PC-3 (cell line): Measurements from ENCODE around the gene PRKN.

Source experiments
- EZH2 ChIP-seq: fragments of 300-600 bp; sonication (generic); IDR thresholded peaks from one replicate; pipeline ENCODE4 v1.6.1; 2017; ENCODE audit warnings: antibody characterized with exemption, mild to moderate bottlenecking, low read length; ENCODE audit not compliant: unreplicated experiment
- EZH2phosphoT487 ChIP-seq: fragments of 300-600 bp; sonication (generic); IDR thresholded peaks from 2 replicates; pipeline ENCODE4 v1.6.1; 2018; ENCODE audit warnings: mild to moderate bottlenecking, antibody characterized with exemption, low read length, borderline replicate concordance
- TF ChIP-seq, protein P1 (sequence below): fragments of 300-600 bp; sonication (generic); conservative IDR thresholded peaks from 2 replicates; pipeline ENCODE4 v1.5.1; 2017; ENCODE audit warnings: antibody characterized with exemption, low read depth, mild to moderate bottlenecking, low read length

DNA sequence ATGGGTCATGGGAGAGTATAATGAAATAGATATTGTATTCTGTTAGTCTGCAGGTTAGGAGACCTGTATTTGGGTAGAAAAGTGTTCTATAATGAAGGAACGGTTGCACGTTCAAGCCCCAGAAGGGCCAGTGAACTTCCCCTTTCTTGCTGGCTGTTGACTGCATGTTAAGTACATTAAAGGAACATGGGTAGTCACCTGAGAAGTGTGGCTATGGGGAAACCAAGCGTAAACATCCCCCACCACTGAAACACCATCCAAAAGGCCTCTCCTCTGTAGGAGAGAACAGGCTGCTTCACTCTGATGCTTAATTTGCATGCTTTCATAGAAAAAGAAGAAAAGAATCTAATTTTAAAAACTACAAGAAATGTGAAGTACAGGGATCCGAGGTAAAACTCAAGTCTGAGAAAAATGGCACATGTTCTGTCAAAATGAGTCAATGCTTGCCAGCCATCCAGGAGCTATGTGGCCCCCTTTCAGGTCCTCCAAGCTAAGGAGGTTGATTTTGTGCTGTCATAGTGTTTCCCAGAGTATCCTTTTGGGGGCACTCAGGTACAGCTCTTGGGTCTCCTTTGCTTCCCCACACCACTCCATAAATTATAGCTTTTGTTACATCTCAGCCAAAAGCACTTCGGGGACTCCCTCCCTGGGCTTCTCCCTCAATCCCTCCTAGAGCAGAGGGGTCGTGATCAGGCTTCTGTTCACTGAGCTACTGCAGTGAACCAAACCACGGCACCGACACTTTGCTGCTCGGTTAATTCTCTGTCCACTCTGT lies 1170.0 kb downstream of the PRKN start:
- TF ChIP-seq, protein P1, sequence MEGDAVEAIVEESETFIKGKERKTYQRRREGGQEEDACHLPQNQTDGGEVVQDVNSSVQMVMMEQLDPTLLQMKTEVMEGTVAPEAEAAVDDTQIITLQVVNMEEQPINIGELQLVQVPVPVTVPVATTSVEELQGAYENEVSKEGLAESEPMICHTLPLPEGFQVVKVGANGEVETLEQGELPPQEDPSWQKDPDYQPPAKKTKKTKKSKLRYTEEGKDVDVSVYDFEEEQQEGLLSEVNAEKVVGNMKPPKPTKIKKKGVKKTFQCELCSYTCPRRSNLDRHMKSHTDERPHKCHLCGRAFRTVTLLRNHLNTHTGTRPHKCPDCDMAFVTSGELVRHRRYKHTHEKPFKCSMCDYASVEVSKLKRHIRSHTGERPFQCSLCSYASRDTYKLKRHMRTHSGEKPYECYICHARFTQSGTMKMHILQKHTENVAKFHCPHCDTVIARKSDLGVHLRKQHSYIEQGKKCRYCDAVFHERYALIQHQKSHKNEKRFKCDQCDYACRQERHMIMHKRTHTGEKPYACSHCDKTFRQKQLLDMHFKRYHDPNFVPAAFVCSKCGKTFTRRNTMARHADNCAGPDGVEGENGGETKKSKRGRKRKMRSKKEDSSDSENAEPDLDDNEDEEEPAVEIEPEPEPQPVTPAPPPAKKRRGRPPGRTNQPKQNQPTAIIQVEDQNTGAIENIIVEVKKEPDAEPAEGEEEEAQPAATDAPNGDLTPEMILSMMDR, result no peak
- no peak for TF ChIP-seq EZH2
- no peak for TF ChIP-seq EZH2phosphoT487
